ENCODE measurements around the gene BPNT1.

- no peak for TF ChIP-seq CTCF (IDR thresholded peaks at IDR 0.05)
- TF ChIP-seq POLR2A (IDR thresholded peaks at IDR 0.05) = no peak
Observed at GRCh38 chr1:220123066-220123465, 33.5 kb upstream of the BPNT1 start.

All from heart left ventricle (tissue), 13 donors.